Thyroid gland (tissue), 4 donors: Measurements from ENCODE around the gene CCDC187. TPM values are rescaled to one million over a fixed set of nuclear protein-coding genes. Genes with fewer than 3 reads are reported as not detected.

Experiments
- DNase-seq, 2 donors: peaks; one replicate each; pipeline ENCODE4 v3.0.0-alpha.2; 2019
- H3K27ac ChIP-seq, 3 donors: fragments of 200-600 bp; sonication (generic); 1 replicate in 2 of 3; 2 replicates in 1 of 3; pipeline ENCODE4 v1.5.1; 2016 to 2019; ENCODE audit warnings: mild to moderate bottlenecking in 1 of 3, moderate library complexity in 1 of 3
- H3K27me3 ChIP-seq: fragments of 200-600 bp; sonication (generic); one replicate; pipeline ENCODE4 v1.5.1; 2019
- H3K36me3 ChIP-seq, 2 donors: fragments of 200-600 bp; sonication (generic); one replicate each; pipeline ENCODE4 v1.5.1; 2016 to 2019
- H3K4me1 ChIP-seq, 2 donors: fragments of 200-600 bp; sonication (generic); one replicate each; pipeline ENCODE4 v1.5.1; 2017 to 2019
- H3K4me3 ChIP-seq, 3 donors: fragments of 200-600 bp; sonication (generic); replicated peaks in 1 of 3; 1 replicate in 2 of 3; 2 replicates in 1 of 3; pipeline ENCODE4 v1.5.1; 2016; ENCODE audit warnings: mild to moderate bottlenecking in 1 of 3
- H3K9me3 ChIP-seq: fragments of 200-600 bp; sonication (generic); one replicate; pipeline ENCODE4 v1.5.1; 2017
- POLR2A ChIP-seq, 2 donors: fragments of 450-650 bp; IDR thresholded peaks; one replicate each; pipeline ENCODE4 v1.6.1; 2017; ENCODE audit warnings: antibody characterized with exemption in 2 of 2, mild to moderate bottlenecking in 2 of 2, moderate library complexity in 1 of 2
- WGBS, 2 donors: methylation state at CpG; one replicate each; pipeline ENCODE4 v1.1.5; 2017; 5-methylcytosine and 5-hydroxymethylcytosine counted together
- intact Hi-C: fragments of 100-400 bp; cut with DNase I; formaldehyde crosslinking; loops from one replicate; pipeline ENCODE4 v1.15.1; 2023
- total RNA-seq, 4 donors: library from RNA; depleted of rRNA; stranded (reverse); fragments of >200 nt; gene quantifications; one replicate each; pipeline ENCODE4 v1.2.3, GENCODE V29; 2016
- TF ChIP-seq, protein P1 (sequence below), 6 experiments: fragments of 200-600 bp in 3 of 6; fragments of 450-650 bp in 3 of 6; sonication (generic) in 3 of 6; IDR thresholded peaks; one replicate each; pipeline ENCODE4 v1.5.1; 2016 to 2019; ENCODE audit warnings: antibody characterized with exemption in 6 of 6, mild to moderate bottlenecking in 2 of 6, inconsistent platforms in 1 of 6, moderate library complexity in 1 of 6

Gene CCDC187
- total RNA-seq, 4 donors from 2014 or later: 5.2 to 9.1 (median 6.2) TPM

DNA sequence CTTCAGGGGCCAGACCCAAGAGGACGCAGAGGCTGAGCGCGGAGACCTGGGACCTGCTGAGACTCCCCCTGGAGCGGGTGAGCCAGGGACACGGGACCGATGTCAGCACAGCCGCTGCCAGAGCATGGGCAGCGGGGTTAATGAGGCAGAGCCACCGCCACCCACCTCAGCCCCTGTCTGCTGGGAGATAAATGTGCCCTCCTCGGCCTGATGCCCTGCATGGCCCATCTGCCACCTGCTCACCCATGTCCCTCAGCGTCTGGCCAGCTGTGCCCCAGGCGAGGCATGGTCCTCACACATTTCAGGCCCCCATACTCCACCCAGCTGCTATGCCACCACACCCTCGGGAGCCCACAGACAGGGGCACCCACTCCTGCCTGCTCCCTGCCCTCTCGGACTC, 44.8 kb upstream of the CCDC187 start:
- WGBS, 2 donors: 80 to 100% methylated on average over 1 to 6 of the region's 14 CpGs
- H3K27ac ChIP-seq: no peak overlapping the region
- H3K9me3 ChIP-seq: no peaks in the 10 kb centered on the region
- H3K4me3 ChIP-seq: no peak overlapping the region
- TF ChIP-seq, protein P1, sequence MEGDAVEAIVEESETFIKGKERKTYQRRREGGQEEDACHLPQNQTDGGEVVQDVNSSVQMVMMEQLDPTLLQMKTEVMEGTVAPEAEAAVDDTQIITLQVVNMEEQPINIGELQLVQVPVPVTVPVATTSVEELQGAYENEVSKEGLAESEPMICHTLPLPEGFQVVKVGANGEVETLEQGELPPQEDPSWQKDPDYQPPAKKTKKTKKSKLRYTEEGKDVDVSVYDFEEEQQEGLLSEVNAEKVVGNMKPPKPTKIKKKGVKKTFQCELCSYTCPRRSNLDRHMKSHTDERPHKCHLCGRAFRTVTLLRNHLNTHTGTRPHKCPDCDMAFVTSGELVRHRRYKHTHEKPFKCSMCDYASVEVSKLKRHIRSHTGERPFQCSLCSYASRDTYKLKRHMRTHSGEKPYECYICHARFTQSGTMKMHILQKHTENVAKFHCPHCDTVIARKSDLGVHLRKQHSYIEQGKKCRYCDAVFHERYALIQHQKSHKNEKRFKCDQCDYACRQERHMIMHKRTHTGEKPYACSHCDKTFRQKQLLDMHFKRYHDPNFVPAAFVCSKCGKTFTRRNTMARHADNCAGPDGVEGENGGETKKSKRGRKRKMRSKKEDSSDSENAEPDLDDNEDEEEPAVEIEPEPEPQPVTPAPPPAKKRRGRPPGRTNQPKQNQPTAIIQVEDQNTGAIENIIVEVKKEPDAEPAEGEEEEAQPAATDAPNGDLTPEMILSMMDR (IDR thresholded peaks at IDR 0.05): no peak
- no peak for TF ChIP-seq POLR2A (IDR thresholded peaks at IDR 0.05)
- H3K27me3 ChIP-seq: no peaks in the 10 kb centered on the region
- DNase-seq: no peak
- no peaks in the 10 kb centered on the region for H3K36me3 ChIP-seq
- intact Hi-C loops: no loop called here
- peaks cover 8 to 26% of the 10 kb centered on the region in 2 donors for H3K4me1 ChIP-seq

- no peak overlapping the region for H3K27ac ChIP-seq
- H3K9me3 ChIP-seq: no peaks in the 10 kb centered on the region
- no peaks in the 10 kb centered on the region for H3K36me3 ChIP-seq
- H3K27me3 ChIP-seq: no peaks in the 10 kb centered on the region
- no peak for TF ChIP-seq POLR2A (IDR thresholded peaks at IDR 0.05)
- TF ChIP-seq, protein P1 (IDR thresholded peaks at IDR 0.05): no peak
- H3K4me3 ChIP-seq: no peak overlapping the region
- H3K4me1 ChIP-seq: peaks cover 4 to 28% of the 10 kb centered on the region in 2 donors
- no peak for DNase-seq
- intact Hi-C loops: no loop called here
- 80 to 86% methylated on average over 24 to 26 of the region's 34 CpGs for WGBS, 2 donors
Measured at GRCh38 chr9:136347472-136348256, 43.8 kb upstream of the CCDC187 start.

DNA sequence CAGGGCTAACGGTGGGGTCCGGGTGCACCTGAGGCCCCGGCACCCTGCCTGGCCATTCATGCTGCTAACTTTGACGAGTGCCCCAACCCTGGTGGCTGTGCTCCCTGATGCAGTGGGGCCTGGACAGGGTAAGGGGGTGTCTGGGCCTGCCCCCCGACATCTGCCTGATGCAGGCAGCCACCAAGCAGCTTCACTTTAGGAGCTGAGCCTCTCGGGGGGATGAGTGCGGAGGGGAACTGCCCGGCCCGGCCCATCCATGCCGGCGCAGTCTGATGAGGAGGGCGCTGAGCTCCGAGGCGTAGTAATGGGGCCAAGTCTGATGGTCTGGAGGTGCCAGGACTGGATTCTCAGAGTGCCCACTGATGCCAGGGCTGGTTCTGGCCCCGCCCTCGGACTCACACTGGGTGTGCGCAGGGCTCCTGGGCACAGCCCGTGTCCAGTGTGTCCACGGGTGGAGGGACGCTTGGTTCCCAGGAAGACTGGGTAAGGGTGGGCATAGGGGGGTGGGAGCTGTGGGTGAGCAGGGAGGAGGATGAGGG, 43.1 kb upstream of the CCDC187 start:
- Histone ChIP-seq H3K27me3 (no peaks in the 10 kb centered on the region), H3K4me3 (no peak overlapping the region), H3K9me3 (no peaks in the 10 kb centered on the region), H3K36me3 (no peaks in the 10 kb centered on the region), H3K27ac (no peak overlapping the region), H3K4me1 (peaks cover 4 to 30% of the 10 kb centered on the region in 2 donors)
- DNase-seq: no peak
- no peak for TF ChIP-seq POLR2A (IDR thresholded peaks at IDR 0.05)
- TF ChIP-seq, protein P1 (IDR thresholded peaks at IDR 0.05): no peak
- WGBS, 2 donors: 85 to 93% methylated on average over 9 to 10 of the region's 20 CpGs
- intact Hi-C loops: no loop called here

- no peak overlapping the region for H3K4me3 ChIP-seq
- no peaks in the 10 kb centered on the region for H3K36me3 ChIP-seq
- H3K4me1 ChIP-seq: peaks cover 4 to 31% of the 10 kb centered on the region in 2 donors
- intact Hi-C loops: no loop called here
- H3K9me3 ChIP-seq: no peaks in the 10 kb centered on the region
- no peak overlapping the region for H3K27ac ChIP-seq
- 30 to 37% methylated on average over 2 to 6 of the region's 10 CpGs for WGBS, 2 donors
- DNase-seq: no peak
- TF ChIP-seq, protein P1 (IDR thresholded peaks at IDR 0.05): no peak
- TF ChIP-seq POLR2A (IDR thresholded peaks at IDR 0.05): no peak
- H3K27me3 ChIP-seq: no peaks in the 10 kb centered on the region
Measured at GRCh38 chr9:136346157-136346481, 42.2 kb upstream of the CCDC187 start.
